GM12878 (cell line): ENCODE data around the gene RNF121. TPM values are rescaled to one million over a fixed set of nuclear protein-coding genes. Genes with fewer than 3 reads are reported as not detected.

ENCODE experiments used
- ATAC-seq: fragments of 200-7000 bp; cut with Tn5 transposase; 3 replicates; pipeline ENCODE4 v1.9.1; 2020; ENCODE audit warnings: mild to moderate bottlenecking, moderate library complexity
- Bru-seq: library from RNA; stranded (reverse); fragments of 400-500 nt; gene quantifications from one replicate; lab custom pipeline; 2021; lab: Mats Ljungman, UMichigan
- BruChase-seq, 2 experiments: library from RNA; stranded (reverse); fragments of 400-500 nt; gene quantifications; one replicate each; lab custom pipeline; 2021; lab: Mats Ljungman, UMichigan
- BruUV-seq: library from RNA; stranded (reverse); fragments of 400-500 nt; replicated peaks from 2 replicates; lab custom pipeline; 2021; lab: Mats Ljungman, UMichigan
- CTCF ChIA-PET: fragments of 300-600 bp; sonication (Branson Sonifier 250); formaldehyde crosslinking; extraction: SDS; loops from one replicate; lab custom pipeline; 2021; ENCODE audit warnings: inconsistent platforms; lab: Yijun Ruan, JAX
- POLR2A ChIA-PET: fragments of 350-600 bp; formaldehyde crosslinking; extraction: SDS; loops from one replicate; lab custom pipeline; 2021; ENCODE audit warnings: inconsistent platforms; lab: Charles Lee
- RAD21 ChIA-PET: fragments of 300-600 bp; sonication (Branson Sonifier 250); formaldehyde crosslinking; loops from one replicate; lab custom pipeline; 2023; ENCODE audit warnings: antibody characterized with exemption; ENCODE audit not compliant: unreplicated experiment; lab: Charles Lee
- SMC1A ChIA-PET: fragments of 300-600 bp; sonication (Branson Sonifier 250); formaldehyde crosslinking; loops from one replicate; lab custom pipeline; 2023; ENCODE audit not compliant: unreplicated experiment, uncharacterized antibody; lab: Charles Lee
- DNase-seq: peaks from one replicate; pipeline ENCODE4 v3.0.0-alpha.2; 2011; ENCODE audit warnings: low read depth, low spot score
- FAIRE-seq: peaks from 3 replicates; lab custom pipeline; 2011; peaks lifted over from hg19 to GRCh38; lab: Jason Lieb, UNC
- H2AFZ ChIP-seq: 2 replicates; pipeline ENCODE4 v1.6.0; 2011; ENCODE audit warnings: low read depth, low read length, control low read depth; ENCODE audit not compliant: control insufficient read depth
- H3K27ac ChIP-seq: 2 replicates; pipeline ENCODE4 v1.5.1; 2011; ENCODE audit warnings: control low read depth; ENCODE audit not compliant: control insufficient read depth, insufficient read depth
- H3K27me3 ChIP-seq, 2 experiments: replicated peaks in 1 of 2; 2 replicates each; pipeline versions ENCODE4 v1.6.0 to v1.6.1; 2011; ENCODE audit warnings: low read length in 1 of 2; ENCODE audit not compliant: control insufficient read depth in 2 of 2, insufficient read depth in 2 of 2
- H3K36me3 ChIP-seq, 2 experiments: 2 replicates each; pipeline ENCODE4 v1.5.1; 2011; ENCODE audit warnings: low read length in 1 of 2; ENCODE audit not compliant: control insufficient read depth in 2 of 2, insufficient read depth in 2 of 2
- H3K4me1 ChIP-seq: 2 replicates; pipeline ENCODE4 v1.6.1; 2011; ENCODE audit warnings: mild to moderate bottlenecking, low read length, moderate library complexity, mixed read lengths; ENCODE audit not compliant: control insufficient read depth, insufficient read depth
- H3K4me2 ChIP-seq: 2 replicates; pipeline ENCODE4 v1.6.0; 2011; ENCODE audit warnings: control low read depth; ENCODE audit not compliant: control insufficient read depth, insufficient read depth
- H3K4me3 ChIP-seq: fragments of 200-600 bp; sonication (generic); 2 replicates; pipeline ENCODE4 v1.5.1; 2016
- H3K79me2 ChIP-seq: 2 replicates; pipeline ENCODE4 v1.6.0; 2011; ENCODE audit warnings: low read length; ENCODE audit not compliant: control insufficient read depth, insufficient read depth
- H3K9ac ChIP-seq: 2 replicates; pipeline ENCODE4 v1.8.0; 2011; ENCODE audit warnings: low read length, control low read depth, mixed read lengths; ENCODE audit not compliant: control insufficient read depth, insufficient read depth
- H3K9me3 ChIP-seq: replicated peaks from 3 replicates; pipeline ENCODE4 v1.5.1; 2011; ENCODE audit warnings: mild to moderate bottlenecking, low read length; ENCODE audit not compliant: control insufficient read depth, insufficient read depth
- H4K20me1 ChIP-seq: 2 replicates; pipeline ENCODE4 v1.6.0; 2011; ENCODE audit not compliant: control insufficient read depth, insufficient read depth
- ASH2L ChIP-seq: fragments of 300-600, 200-600 bp; sonication (generic); IDR thresholded peaks from 2 replicates; pipeline ENCODE4 v1.6.1; 2017; ENCODE audit warnings: low read depth, mild to moderate bottlenecking, borderline replicate concordance
- ATF7 ChIP-seq: fragments of 450-650 bp; IDR thresholded peaks from 2 replicates; pipeline ENCODE4 v1.6.1; 2016; ENCODE audit warnings: low read depth, mild to moderate bottlenecking
- BRCA1 ChIP-seq: IDR thresholded peaks from 2 replicates; pipeline ENCODE4 v1.6.1; 2011; ENCODE audit warnings: low read depth, low read length, improper control_type of control experiment
- CBX5 ChIP-seq: sonication (generic); IDR thresholded peaks from 2 replicates; pipeline ENCODE4 v1.6.1; 2016; ENCODE audit warnings: low read depth, moderate library complexity, mild to moderate bottlenecking, inconsistent platforms
- CREB1 ChIP-seq: IDR thresholded peaks from 2 replicates; pipeline ENCODE4 v1.6.1; 2012; ENCODE audit warnings: low read depth, mild to moderate bottlenecking, inconsistent platforms
- NKRF ChIP-seq: fragments of 450-650 bp; conservative IDR thresholded peaks from 2 replicates; pipeline ENCODE4 v1.6.1; 2017; ENCODE audit warnings: mild to moderate bottlenecking, moderate library complexity
- POLR2AphosphoS5 ChIP-seq: IDR thresholded peaks from 2 replicates; pipeline ENCODE4 v1.6.1; 2011; ENCODE audit warnings: mild to moderate bottlenecking, low read length, inconsistent platforms
- SP1 ChIP-seq: IDR thresholded peaks from one replicate; pipeline ENCODE4 v1.6.1; 2011; ENCODE audit warnings: low read depth, low read length
- TCF12 ChIP-seq: IDR thresholded peaks from 2 replicates; pipeline ENCODE4 v1.6.1; 2011; ENCODE audit warnings: low read depth, mild to moderate bottlenecking, low read length
- YY1 ChIP-seq: IDR thresholded peaks from 2 replicates; pipeline ENCODE4 v1.6.1; 2011; ENCODE audit warnings: low read depth, mild to moderate bottlenecking, low read length
- WGBS: methylation state at CpG from one replicate; pipeline ENCODE4 v1.1.6; 2016; ENCODE audit warnings: low lambda C conversion rate; ENCODE audit not compliant: insufficient replicate concordance, insufficient coverage; ENCODE audit errors: missing lambda C conversion rate; 5-methylcytosine and 5-hydroxymethylcytosine counted together
- in situ Hi-C: fragments of 300-500 bp; cut with MboI; formaldehyde crosslinking; loops from 9 replicates; pipeline ENCODE4 v1.14.3; 2018; ENCODE audit warnings: mixed read lengths
- intact Hi-C: fragments of 100-400 bp; cut with micrococcal nuclease; formaldehyde crosslinking; loops from one replicate; pipeline ENCODE4 v1.14.2; 2022; ENCODE audit not compliant: unreplicated experiment
- long read RNA-seq, 2 experiments: library from polyadenylated mRNA; unstranded; transcript quantifications; one replicate each; pipeline ENCODE4 v2.0.0, GENCODE V29; 2019 to 2020
- polyA minus RNA-seq, 3 experiments: library from RNA; depleted of rRNA, polyadenylated mRNA; stranded (reverse); fragments of >200 nt; gene quantifications; 2 replicates each; pipeline ENCODE4 v1.2.3, GENCODE V29; 2011
- polyA plus RNA-seq, 11 experiments: library from polyadenylated mRNA; depleted of rRNA in 4 of 11; unstranded in 6 of 11; stranded (reverse) in 5 of 11; fragments of >200 nt; fragmentation: Nextera tagmentation in 4 of 11; fragmentation: Illumina TruSeq in 1 of 11; extraction: Ambion mirVana in 4 of 11; extraction: Trizol in 1 of 11; gene quantifications; 1 replicate in 1 of 11; 2 replicates in 10 of 11; pipeline versions ENCODE4 v1.2.1 to v1.2.3, GENCODE V29; 2011 to 2016; ENCODE audit warnings: inconsistent platforms in 2 of 11, missing spikeins in 2 of 11, low read depth in 1 of 11
- total RNA-seq, 4 experiments: library from RNA; depleted of rRNA in 3 of 4; stranded (reverse); fragments of >200 nt in 3 of 4; fragmentation: Illumina TruSeq in 1 of 4; extraction: Trizol in 1 of 4; gene quantifications; 2 replicates each; pipeline versions ENCODE4 v1.2.1 to v1.2.3, GENCODE V29; 2013 to 2021
- TF ChIP-seq, protein P1 (sequence below): fragments of 450-650 bp; IDR thresholded peaks from 2 replicates; pipeline ENCODE4 v1.6.1; 2017; ENCODE audit warnings: mild to moderate bottlenecking

RNF121 gene
- total RNA-seq (2013; cell fraction: nucleolus; rRNA removed), result 110 and 113 TPM in 2 replicates
- 41.5 and 42.4 TPM in 2 replicates for total RNA-seq (2014; rRNA removed)
- 23.1 and 27.8 TPM in 2 replicates for total RNA-seq (2014; rRNA removed; fragmentation: Illumina TruSeq; extraction: Trizol)
- total RNA-seq (2021), result 42.9 and 46.0 TPM in 2 replicates
- 38.3 TPM for polyA plus RNA-seq (2011; ENCODE audit: low read depth)
- 61.2 and 73.7 TPM in 2 replicates for polyA plus RNA-seq (2011; rRNA removed)
- 63.4 and 67.6 TPM in 2 replicates for polyA plus RNA-seq (2011; cell fraction: cytosol; rRNA removed)
- polyA plus RNA-seq (2011; cell fraction: nucleus; rRNA removed), result 138 TPM in 2 replicates
- 33.0 and 40.7 TPM in 2 replicates for polyA plus RNA-seq (2012)
- 36.7 and 47.2 TPM in 2 replicates for polyA plus RNA-seq (2014; fragmentation: Illumina TruSeq; extraction: Trizol)
- polyA plus RNA-seq (2014; fragmentation: Nextera tagmentation; extraction: Ambion mirVana), result 10 to 100 TPM in 1 of 2 experiments, 1 to 10 TPM in 1; 8.6 to 19.0 TPM
- polyA plus RNA-seq (2014; rRNA removed), result 43.7 and 52.5 TPM in 2 replicates
- 10 to 100 TPM; 19.4 to 22.2 TPM for polyA plus RNA-seq (2016; fragmentation: Nextera tagmentation; extraction: Ambion mirVana)
- polyA minus RNA-seq (2011; rRNA and poly(A)+ RNA removed), result 104 and 123 TPM in 2 replicates
- 12.0 and 18.3 TPM in 2 replicates for polyA minus RNA-seq (2011; cell fraction: cytosol; rRNA and poly(A)+ RNA removed)
- 54.3 and 96.9 TPM in 2 replicates for polyA minus RNA-seq (2011; cell fraction: nucleus; rRNA and poly(A)+ RNA removed)
- Bru-seq, nascent RNA, result percentile 83 among the genes with signal in this experiment
- BruChase-seq, experiment 1, labeled RNA remaining after a 6-hour chase, result percentile 86 among the genes with signal in this experiment
- BruChase-seq, experiment 2, labeled RNA remaining after a 2-hour chase, result percentile 82 among the genes with signal in this experiment
- long read RNA-seq, experiment 1, transcript RNF121-201 (9 exons, 2,625 nt), result major isoform, 8 of 11 reads
- long read RNA-seq, experiment 1, partial matches to known transcripts, result 0 of 11 reads
- long read RNA-seq, experiment 1, other reads (novel, unspliced or antisense), result 2 of 11 reads
- long read RNA-seq, experiment 2, transcript RNF121-201 (9 exons, 2,625 nt), result major isoform, 16 of 38 reads
- long read RNA-seq, experiment 2, partial matches to known transcripts, result 12 of 38 reads
- long read RNA-seq, experiment 2, other reads (novel, unspliced or antisense), result 6 of 38 reads

DNA sequence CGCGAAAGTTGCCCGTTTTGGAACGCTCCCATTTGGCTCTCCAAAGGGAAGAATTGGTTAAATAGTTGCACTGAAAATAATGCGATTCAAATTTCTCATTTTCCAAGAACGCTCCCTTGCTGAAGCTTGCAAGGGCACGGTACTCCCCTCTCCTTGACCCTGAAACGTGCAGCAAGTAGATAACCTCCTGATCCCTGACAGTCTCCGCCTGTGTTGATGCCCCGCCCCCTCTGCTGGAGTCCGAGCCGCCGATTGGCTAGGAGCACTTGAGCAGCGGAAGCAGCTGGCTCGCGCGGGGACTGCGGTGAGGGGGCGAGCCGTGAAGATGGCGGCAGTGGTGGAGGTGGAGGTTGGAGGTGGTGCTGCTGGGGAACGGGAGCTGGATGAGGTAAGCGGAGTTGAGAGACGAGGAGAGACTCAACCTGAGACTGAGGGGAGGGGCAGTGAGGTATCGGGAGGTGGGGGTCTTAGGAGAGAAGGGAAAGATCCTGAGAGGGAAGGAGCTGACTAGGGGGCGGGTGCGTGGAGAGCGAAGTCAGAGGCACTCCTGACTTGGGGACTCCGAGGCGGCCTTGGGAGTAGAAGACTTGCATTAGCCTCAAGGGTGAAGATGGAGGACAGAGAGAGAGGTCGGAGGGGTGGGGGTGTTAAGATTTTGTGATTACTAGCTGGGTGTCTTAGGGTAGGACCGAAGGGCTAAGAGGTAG, at the start of gene RNF121:
Gene RNF121, plus strand, starts transcription at position 310 of the 707 bp plus-strand sequence. Its CDS starts 16 bp downstream, at position 326.
- in situ Hi-C loops, result no loop called here
- H3K9me3 ChIP-seq, result no peaks in the 10 kb centered on the region
- ChIA-PET CTCF (interaction anchor here (0.6 to 6.8 kb wide), 21 partner anchors 10 to 506 kb away, joined by 3 to 49 read pairs (median 4); partner anchors contain the start of gene CLPB), RAD21 (interaction anchor here (0.9 to 3.0 kb wide), 14 partner anchors 17 to 502 kb away, joined by 3 to 18 read pairs (median 6); partner anchors contain the start of gene ANAPC15), POLR2A (interaction anchor here (0.6 to 3.0 kb wide), 11 partner anchors 9 to 296 kb away, joined by 3 to 12 read pairs (median 5); partner anchors contain the start of gene INPPL1), SMC1A (interaction anchor here (1.0 to 7.3 kb wide), 13 partner anchors 10 to 504 kb away, joined by 3 to 63 read pairs (median 8); partner anchors contain the start of gene ANAPC15)
- H3K4me2 ChIP-seq, result peak within 1 kb of the TSS; percentile 84
- H3K4me1 ChIP-seq, result peaks cover 22% of the 10 kb centered on the region
- WGBS, result under 1% methylated on average over 32 of the region's 32 CpGs
- H3K27ac ChIP-seq, result peak within 1 kb of the TSS; percentile 98
- BruUV-seq, result no TSS peak
- peaks cover 0 to 7% of the 10 kb centered on the region in 2 experiments; a peak in 2 of 4 replicates for H3K36me3 ChIP-seq
- FAIRE-seq (peak; percentile 7), DNase-seq (peak; percentile 92), ATAC-seq (peak; percentile 87)
- H3K4me3 ChIP-seq, result peak within 1 kb of the TSS; percentile 86
- peak within 1 kb of the TSS; percentile 93 for H3K9ac ChIP-seq
- intact Hi-C loops, result loop anchor here (1.0 to 2.0 kb wide), 3 partner anchors 34 to 183 kb away; partner anchors contain the start of gene ANAPC15
- no peaks in the 10 kb centered on the region for H3K27me3 ChIP-seq
- H2AFZ ChIP-seq, result peak within 1 kb of the TSS; percentile 89
- no peaks in the 10 kb centered on the region for H4K20me1 ChIP-seq
- H3K79me2 ChIP-seq, result peaks cover 70% of the 10 kb centered on the region
- TF ChIP-seq, protein P1, sequence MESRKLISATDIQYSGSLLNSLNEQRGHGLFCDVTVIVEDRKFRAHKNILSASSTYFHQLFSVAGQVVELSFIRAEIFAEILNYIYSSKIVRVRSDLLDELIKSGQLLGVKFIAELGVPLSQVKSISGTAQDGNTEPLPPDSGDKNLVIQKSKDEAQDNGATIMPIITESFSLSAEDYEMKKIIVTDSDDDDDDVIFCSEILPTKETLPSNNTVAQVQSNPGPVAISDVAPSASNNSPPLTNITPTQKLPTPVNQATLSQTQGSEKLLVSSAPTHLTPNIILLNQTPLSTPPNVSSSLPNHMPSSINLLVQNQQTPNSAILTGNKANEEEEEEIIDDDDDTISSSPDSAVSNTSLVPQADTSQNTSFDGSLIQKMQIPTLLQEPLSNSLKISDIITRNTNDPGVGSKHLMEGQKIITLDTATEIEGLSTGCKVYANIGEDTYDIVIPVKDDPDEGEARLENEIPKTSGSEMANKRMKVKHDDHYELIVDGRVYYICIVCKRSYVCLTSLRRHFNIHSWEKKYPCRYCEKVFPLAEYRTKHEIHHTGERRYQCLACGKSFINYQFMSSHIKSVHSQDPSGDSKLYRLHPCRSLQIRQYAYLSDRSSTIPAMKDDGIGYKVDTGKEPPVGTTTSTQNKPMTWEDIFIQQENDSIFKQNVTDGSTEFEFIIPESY, result no peak
- TF ChIP-seq SP1 (peak; percentile 85), YY1 (peak; percentile 97), NKRF (peak; percentile 75), ATF7 (peak; percentile 43; the same call in 1 of the 2 replicates), BRCA1 (peak; percentile 34; the same call in 1 of the 2 replicates), ASH2L (peak; percentile 35; the same call in 1 of the 2 replicates), CBX5 (no peak), CREB1 (no peak; the same call in 1 of the 2 replicates), POLR2AphosphoS5 (peak; percentile 83), TCF12 (peak; percentile 61; the same call in 1 of the 2 replicates)
